GM12864 (cell line): ENCODE results near the gene SORL1.

Experiments
- DNase-seq: peaks from one replicate; pipeline ENCODE4 v3.0.0-alpha.2; 2011; ENCODE audit warnings: low read depth
- H3K4me3 ChIP-seq: 2 replicates; pipeline ENCODE4 v1.5.1; 2011; ENCODE audit warnings: mild to moderate bottlenecking, low read depth, low read length, control low read depth
- TF ChIP-seq, protein P1 (sequence below): IDR thresholded peaks from 2 replicates; pipeline ENCODE4 v1.5.1; 2011; ENCODE audit warnings: low read depth, mild to moderate bottlenecking, moderate library complexity, low read length, control low read depth, inconsistent platforms; ENCODE audit errors: missing control alignments

SORL1 gene

DNA sequence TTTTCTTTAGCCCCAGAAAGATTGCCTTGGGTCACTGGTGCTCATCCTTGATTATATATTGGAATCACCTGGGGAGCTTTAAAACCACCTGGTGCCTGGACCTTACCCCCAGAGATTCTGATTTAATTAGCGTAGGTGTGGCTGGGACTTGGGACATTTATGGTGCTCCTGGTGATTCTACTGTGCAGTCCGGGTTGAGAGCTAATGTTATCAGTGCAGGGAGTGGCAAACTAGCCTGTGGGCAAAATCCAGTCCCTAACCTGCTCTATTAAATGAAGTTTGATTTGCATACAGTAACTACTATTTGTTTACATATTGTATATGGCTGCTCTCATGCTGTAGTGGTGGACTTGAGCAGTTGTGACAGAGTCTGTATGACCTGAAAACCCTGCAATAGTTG, 134.6 kb downstream of the SORL1 start:
- TF ChIP-seq, protein P1, sequence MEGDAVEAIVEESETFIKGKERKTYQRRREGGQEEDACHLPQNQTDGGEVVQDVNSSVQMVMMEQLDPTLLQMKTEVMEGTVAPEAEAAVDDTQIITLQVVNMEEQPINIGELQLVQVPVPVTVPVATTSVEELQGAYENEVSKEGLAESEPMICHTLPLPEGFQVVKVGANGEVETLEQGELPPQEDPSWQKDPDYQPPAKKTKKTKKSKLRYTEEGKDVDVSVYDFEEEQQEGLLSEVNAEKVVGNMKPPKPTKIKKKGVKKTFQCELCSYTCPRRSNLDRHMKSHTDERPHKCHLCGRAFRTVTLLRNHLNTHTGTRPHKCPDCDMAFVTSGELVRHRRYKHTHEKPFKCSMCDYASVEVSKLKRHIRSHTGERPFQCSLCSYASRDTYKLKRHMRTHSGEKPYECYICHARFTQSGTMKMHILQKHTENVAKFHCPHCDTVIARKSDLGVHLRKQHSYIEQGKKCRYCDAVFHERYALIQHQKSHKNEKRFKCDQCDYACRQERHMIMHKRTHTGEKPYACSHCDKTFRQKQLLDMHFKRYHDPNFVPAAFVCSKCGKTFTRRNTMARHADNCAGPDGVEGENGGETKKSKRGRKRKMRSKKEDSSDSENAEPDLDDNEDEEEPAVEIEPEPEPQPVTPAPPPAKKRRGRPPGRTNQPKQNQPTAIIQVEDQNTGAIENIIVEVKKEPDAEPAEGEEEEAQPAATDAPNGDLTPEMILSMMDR = no peak
- DNase-seq = no peak
- no peak overlapping the region for H3K4me3 ChIP-seq

DNA sequence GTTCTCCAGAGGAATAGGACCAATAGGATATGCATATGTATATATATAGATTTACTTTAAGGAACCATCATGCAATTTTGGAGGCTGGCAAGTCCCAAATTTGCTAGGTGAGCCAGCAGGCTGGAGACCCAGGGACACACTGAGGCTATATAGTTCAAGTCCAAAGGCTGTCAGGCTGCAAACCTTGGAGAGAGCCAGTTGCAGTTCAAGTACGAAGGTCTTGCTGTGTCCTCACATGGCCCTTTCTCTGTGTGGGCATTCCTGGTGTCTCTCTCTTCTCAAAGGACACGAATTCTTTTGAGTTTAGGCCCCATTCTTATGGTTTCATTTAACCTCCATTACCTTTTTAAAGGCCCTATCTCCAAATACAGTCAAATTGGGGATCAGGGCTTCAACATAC, 135.1 kb downstream of the SORL1 start:
- DNase-seq = no peak
- H3K4me3 ChIP-seq = no peak overlapping the region
- TF ChIP-seq, protein P1 = no peak

DNA sequence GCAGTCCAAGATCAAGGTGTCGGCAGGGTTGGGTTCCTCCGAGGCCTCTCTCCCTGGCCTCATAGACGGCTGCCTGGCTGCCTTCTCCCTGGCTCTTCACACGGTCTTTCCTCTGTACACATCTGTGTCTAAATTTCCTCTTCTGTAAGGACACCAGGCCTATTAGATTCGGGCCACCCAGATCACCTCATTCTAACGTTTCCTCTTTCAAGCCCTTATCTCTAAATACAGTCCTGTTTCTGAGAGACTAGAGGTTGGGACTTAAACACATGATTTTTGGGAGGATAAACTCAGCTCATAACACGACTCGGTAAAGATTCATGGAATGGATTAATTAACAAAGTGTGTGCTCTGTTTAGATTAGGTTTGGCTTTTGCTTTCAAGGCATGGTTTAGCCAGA, 136.6 kb downstream of the SORL1 start:
- TF ChIP-seq, protein P1 = no peak
- no peak for DNase-seq
- no peak overlapping the region for H3K4me3 ChIP-seq

DNA sequence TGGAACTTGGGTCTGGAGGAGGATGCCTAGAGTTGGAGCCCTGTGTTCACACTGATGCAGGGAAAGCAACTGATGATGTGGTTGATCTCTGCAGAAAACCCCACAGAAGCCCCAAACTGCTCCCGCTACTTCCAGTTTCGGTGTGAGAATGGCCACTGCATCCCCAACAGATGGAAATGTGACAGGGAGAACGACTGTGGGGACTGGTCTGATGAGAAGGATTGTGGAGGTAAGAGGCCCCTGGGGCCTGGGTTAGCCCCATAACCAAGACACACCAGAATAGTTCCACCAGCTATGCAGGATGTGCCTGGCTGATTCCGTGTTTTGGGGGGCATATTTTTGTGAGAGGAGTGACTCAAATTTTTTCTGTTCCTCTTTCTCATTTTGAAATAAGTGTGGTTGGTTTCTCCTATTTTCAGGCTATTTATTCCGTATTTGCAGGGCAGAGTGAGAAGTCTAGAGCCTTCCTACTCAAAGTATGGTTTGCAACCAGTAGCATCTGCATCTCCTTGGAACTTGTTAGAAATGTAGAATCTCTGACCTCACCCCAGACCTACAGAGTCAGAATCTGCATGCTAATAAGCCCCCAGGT, 137.9 kb downstream of the SORL1 start:
- TF ChIP-seq, protein P1 = no peak
- no peak overlapping the region for H3K4me3 ChIP-seq
- DNase-seq = peak; percentile 87

DNA sequence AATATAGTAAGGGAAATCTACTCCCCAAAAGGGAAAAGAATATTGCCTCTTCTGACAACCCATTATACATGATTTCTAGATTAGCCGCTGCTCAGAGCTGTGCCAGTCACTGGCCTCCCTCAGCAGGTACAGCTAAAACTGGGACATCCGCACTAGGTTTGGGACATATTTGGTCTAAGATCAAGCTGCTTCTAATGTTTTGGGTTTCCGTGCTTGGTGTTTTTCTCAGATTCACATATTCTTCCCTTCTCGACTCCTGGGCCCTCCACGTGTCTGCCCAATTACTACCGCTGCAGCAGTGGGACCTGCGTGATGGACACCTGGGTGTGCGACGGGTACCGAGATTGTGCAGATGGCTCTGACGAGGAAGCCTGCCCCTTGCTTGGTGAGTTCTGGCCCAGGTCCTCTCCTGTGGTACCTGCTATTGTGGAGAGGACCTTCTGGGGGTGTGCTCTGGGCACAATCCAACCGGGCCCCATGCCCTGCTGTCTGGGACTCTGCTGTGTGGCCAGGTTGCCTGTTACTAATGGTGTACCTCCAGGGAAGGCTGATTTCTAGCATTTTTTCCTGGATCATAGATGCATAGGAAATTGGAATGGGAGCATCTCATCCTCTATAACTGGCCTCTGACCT, 138.8 kb downstream of the SORL1 start:
- no peak for DNase-seq

DNA sequence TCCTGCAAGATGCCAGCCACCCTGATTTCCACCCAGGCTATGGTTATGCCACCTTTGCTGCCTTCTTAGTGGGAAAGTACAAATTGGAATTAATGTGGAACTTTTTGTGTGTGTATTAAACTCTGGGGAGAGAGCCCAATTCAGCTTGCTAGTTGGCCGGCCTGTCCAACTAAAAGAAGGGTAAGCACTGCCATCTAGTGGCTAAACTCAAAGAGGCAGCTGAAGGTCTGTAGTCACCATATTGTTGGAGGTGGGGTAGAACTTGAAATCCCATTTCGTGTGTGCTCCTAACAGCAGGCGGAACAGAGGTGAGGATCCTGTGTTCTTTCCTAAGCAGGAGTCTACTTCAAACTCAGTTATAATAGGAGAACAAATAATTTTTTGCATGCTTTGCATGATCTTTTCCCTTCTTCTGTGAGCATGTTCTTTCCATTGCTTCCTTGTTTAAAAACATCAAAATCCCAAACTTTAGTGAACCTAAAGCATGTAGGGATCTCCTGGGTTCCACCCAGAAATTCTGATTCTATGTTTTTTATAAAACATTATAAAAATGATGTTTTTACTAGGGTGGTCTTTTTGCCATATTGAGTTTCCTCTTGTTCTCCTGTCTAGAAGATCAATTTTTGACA, 139.4 kb downstream of the SORL1 start:
- H3K4me3 ChIP-seq = peak overlapping the region; percentile 1; the same call in 1 of the 2 replicates
- TF ChIP-seq, protein P1 = peak; percentile 77

More for the DNA sequence above, 138.8 kb downstream of the SORL1 start:
- TF ChIP-seq, protein P1 = no peak
- peak overlapping the region; percentile 1; the same call in 1 of the 2 replicates for H3K4me3 ChIP-seq

More for the DNA sequence above, 139.4 kb downstream of the SORL1 start:
- DNase-seq = no peak
